IMR-90 (cell line): Measurements from ENCODE around the gene TINAGL1. TPM values are rescaled to one million over a fixed set of nuclear protein-coding genes. Genes with fewer than 3 reads are reported as not detected.

Experiments used
- ATAC-seq: fragments of 200-7000 bp; cut with Tn5 transposase; 2 replicates; pipeline ENCODE4 v1.9.1; 2020; ENCODE audit warnings: low read depth, mild to moderate bottlenecking, moderate library complexity
- BruUV-seq: library from RNA; stranded (reverse); fragments of 400-500 nt; replicated peaks from 2 replicates; lab custom pipeline; 2021; lab: Mats Ljungman, UMichigan
- CTCF ChIA-PET: fragments of 300-600 bp; formaldehyde crosslinking; extraction: SDS; loops from one replicate; lab custom pipeline; 2021; ENCODE audit warnings: antibody characterized with exemption; lab: Yijun Ruan, JAX
- POLR2A ChIA-PET: fragments of 300-600 bp; sonication (Branson Sonifier 250); formaldehyde crosslinking; loops from one replicate; lab custom pipeline; 2022; ENCODE audit warnings: antibody characterized with exemption; ENCODE audit not compliant: unreplicated experiment; lab: Charles Lee
- DNase-seq: peaks from one replicate; pipeline ENCODE4 v3.0.0; 2013
- H2AFZ ChIP-seq: replicated peaks from 2 replicates; pipeline ENCODE3; 2013; ENCODE audit warnings: low read length, mild to moderate bottlenecking; ENCODE audit not compliant: poor library complexity
- H2AK5ac ChIP-seq: 2 replicates; pipeline ENCODE4 v1.6.1; 2013; ENCODE audit warnings: low read depth, low read length, inconsistent platforms
- H2AK9ac ChIP-seq: replicated peaks from 2 replicates; pipeline ENCODE3; 2013; ENCODE audit warnings: mild to moderate bottlenecking, low read depth, low read length, moderate library complexity; ENCODE audit not compliant: poor library complexity
- H2BK120ac ChIP-seq: 2 replicates; pipeline ENCODE4 v1.6.1; 2013; ENCODE audit warnings: low read depth, low read length, inconsistent platforms
- H2BK15ac ChIP-seq: 3 replicates; pipeline ENCODE4 v1.6.1; 2013; ENCODE audit warnings: low read depth, low read length, inconsistent platforms
- H2BK20ac ChIP-seq: 2 replicates; pipeline ENCODE4 v1.6.1; 2013; ENCODE audit warnings: low read depth, mild to moderate bottlenecking, inconsistent platforms, low read length, moderate library complexity
- H2BK5ac ChIP-seq: 2 replicates; pipeline ENCODE4 v1.6.1; 2013; ENCODE audit warnings: mild to moderate bottlenecking, low read depth, low read length, inconsistent platforms; ENCODE audit not compliant: poor library complexity, severe bottlenecking
- H3K14ac ChIP-seq: replicated peaks from 2 replicates; pipeline ENCODE4 v1.6.1; 2013; ENCODE audit warnings: low read depth, low read length, inconsistent platforms
- H3K18ac ChIP-seq: 2 replicates; pipeline ENCODE4 v1.6.1; 2013; ENCODE audit warnings: low read depth, low read length, control low read depth
- H3K23ac ChIP-seq: 2 replicates; pipeline ENCODE4 v1.6.1; 2013; ENCODE audit warnings: low read depth, low read length, inconsistent platforms
- H3K27ac ChIP-seq: 2 replicates; pipeline ENCODE4 v1.5.1; 2013; ENCODE audit warnings: mild to moderate bottlenecking, control low read depth, low read length; ENCODE audit not compliant: insufficient read depth
- H3K27me3 ChIP-seq: 2 replicates; pipeline ENCODE4 v1.6.1; 2013; ENCODE audit warnings: low read length; ENCODE audit not compliant: control insufficient read depth, insufficient read depth
- H3K36me3 ChIP-seq: 2 replicates; pipeline ENCODE4 v1.6.1; 2013; ENCODE audit warnings: low read length, mixed read lengths; ENCODE audit not compliant: control insufficient read depth, insufficient read depth
- H3K4ac ChIP-seq: 2 replicates; pipeline ENCODE4 v1.6.1; 2013; ENCODE audit warnings: low read depth, low read length, inconsistent platforms
- H3K4me1 ChIP-seq: 2 replicates; pipeline ENCODE4 v1.6.1; 2013; ENCODE audit warnings: low read length, mixed read lengths; ENCODE audit not compliant: control insufficient read depth, insufficient read depth
- H3K4me2 ChIP-seq: 2 replicates; pipeline ENCODE4 v1.6.1; 2013; ENCODE audit warnings: low read depth, mild to moderate bottlenecking, control low read depth, low read length, moderate library complexity
- H3K4me3 ChIP-seq: 2 replicates; pipeline ENCODE4 v1.5.1; 2013; ENCODE audit warnings: low read depth, mild to moderate bottlenecking, control low read depth, low read length, moderate library complexity; ENCODE audit not compliant: insufficient read depth
- H3K56ac ChIP-seq: 2 replicates; pipeline ENCODE4 v1.6.1; 2013; ENCODE audit warnings: low read length, inconsistent platforms; ENCODE audit not compliant: insufficient read depth; ENCODE audit errors: extremely low read depth
- H3K79me1 ChIP-seq, 2 experiments: 2 replicates each; pipeline ENCODE4 v1.6.1; 2013; ENCODE audit warnings: low read length in 2 of 2, inconsistent platforms in 1 of 2, low read depth in 1 of 2
- H3K9ac ChIP-seq: 2 replicates; pipeline ENCODE4 v1.6.1; 2013; ENCODE audit warnings: low read depth, low read length, control low read depth
- H3K9me1 ChIP-seq: 2 replicates; pipeline ENCODE4 v1.6.1; 2013; ENCODE audit warnings: low read length, inconsistent platforms; ENCODE audit not compliant: insufficient read depth
- H3K9me3 ChIP-seq: 2 replicates; pipeline ENCODE4 v1.6.1; 2013; ENCODE audit warnings: low read length; ENCODE audit not compliant: control insufficient read depth, insufficient read depth
- H4K20me1 ChIP-seq: 2 replicates; pipeline ENCODE4 v1.6.1; 2013; ENCODE audit warnings: low read length, inconsistent platforms; ENCODE audit not compliant: insufficient read depth
- H4K5ac ChIP-seq: 2 replicates; pipeline ENCODE4 v1.6.1; 2013; ENCODE audit warnings: mild to moderate bottlenecking, low read depth, low read length, control low read depth
- H4K8ac ChIP-seq, 2 experiments: 2 replicates each; pipeline ENCODE4 v1.6.1; 2013; ENCODE audit warnings: low read depth in 2 of 2, low read length in 2 of 2, control low read depth in 1 of 2, inconsistent platforms in 1 of 2
- H4K91ac ChIP-seq: 2 replicates; pipeline ENCODE4 v1.6.1; 2013; ENCODE audit warnings: low read depth, low read length, inconsistent platforms; ENCODE audit not compliant: insufficient read depth
- BHLHE40 ChIP-seq: fragments of 150-350 bp; IDR thresholded peaks from 2 replicates; pipeline ENCODE4 v1.6.1; 2016; ENCODE audit warnings: mild to moderate bottlenecking, low read depth, low read length
- CEBPB ChIP-seq: IDR thresholded peaks from 2 replicates; pipeline ENCODE4 v1.6.1; 2012; ENCODE audit warnings: low read depth, low read length, improper control_type of control experiment
- CHD1 ChIP-seq: IDR thresholded peaks from 2 replicates; pipeline ENCODE4 v1.6.1; 2012; ENCODE audit warnings: low read depth, low read length, improper control_type of control experiment
- ELK1 ChIP-seq: fragments of 150-350 bp; IDR thresholded peaks from 2 replicates; pipeline ENCODE4 v1.6.1; 2016; ENCODE audit warnings: low read depth, mild to moderate bottlenecking, low read length, moderate library complexity, borderline replicate concordance
- FOS ChIP-seq: fragments of 150-350 bp; IDR thresholded peaks from 2 replicates; pipeline ENCODE4 v1.6.1; 2016; ENCODE audit warnings: low read depth, low read length
- MAFK ChIP-seq: IDR thresholded peaks from 2 replicates; pipeline ENCODE4 v1.6.1; 2012; ENCODE audit warnings: low read depth, low read length, improper control_type of control experiment
- MAZ ChIP-seq: IDR thresholded peaks from 2 replicates; pipeline ENCODE4 v1.6.1; 2012; ENCODE audit warnings: low read depth, mild to moderate bottlenecking, low read length, improper control_type of control experiment, moderate library complexity, borderline replicate concordance
- MXI1 ChIP-seq: IDR thresholded peaks from 2 replicates; pipeline ENCODE4 v1.6.1; 2012; ENCODE audit warnings: low read depth, mild to moderate bottlenecking, low read length, moderate library complexity, borderline replicate concordance
- NFE2L2 ChIP-seq: fragments of 150-350 bp; IDR thresholded peaks from 2 replicates; pipeline ENCODE4 v1.6.1; 2016; ENCODE audit warnings: low read depth, mild to moderate bottlenecking, low read length
- POLR2A ChIP-seq: IDR thresholded peaks from 2 replicates; pipeline ENCODE4 v1.6.1; 2012; ENCODE audit warnings: mild to moderate bottlenecking, low read depth, low read length
- RAD21 ChIP-seq: IDR thresholded peaks from 2 replicates; pipeline ENCODE4 v1.6.1; 2012; ENCODE audit warnings: low read length, improper control_type of control experiment
- RCOR1 ChIP-seq: IDR thresholded peaks from 2 replicates; pipeline ENCODE4 v1.6.1; 2012; ENCODE audit warnings: mild to moderate bottlenecking, low read length, improper control_type of control experiment; ENCODE audit not compliant: insufficient replicate concordance
- RFX5 ChIP-seq: IDR thresholded peaks from 2 replicates; pipeline ENCODE4 v1.8.0; 2012; ENCODE audit warnings: low read depth, mild to moderate bottlenecking, low read length, moderate library complexity
- USF2 ChIP-seq: fragments of 150-350 bp; IDR thresholded peaks from 2 replicates; pipeline ENCODE4 v1.6.1; 2017; ENCODE audit warnings: mild to moderate bottlenecking, antibody characterized with exemption, low read length, low read depth
- WGBS, 2 experiments: methylation state at CpG; one replicate each; pipeline versions ENCODE4 v1.1.5 to v1.1.7; 2013; ENCODE audit warnings: missing lambda C conversion rate in 2 of 2; ENCODE audit not compliant: insufficient read length in 1 of 2; ENCODE audit errors: extremely low coverage in 2 of 2; 5-methylcytosine and 5-hydroxymethylcytosine counted together
- dilution Hi-C: fragments of 300-500 bp; cut with HindIII; formaldehyde crosslinking; loops from one replicate; pipeline ENCODE4 v1.14.3; 2018; ENCODE audit warnings: low sequenced_read_pairs; ENCODE audit not compliant: unreplicated experiment
- in situ Hi-C: fragments of 300-500 bp; cut with MboI; formaldehyde crosslinking; loops from 3 replicates; pipeline ENCODE4 v1.14.3; 2019; ENCODE audit warnings: low sequenced_read_pairs, inconsistent platforms, mixed read lengths
- intact Hi-C: fragments of 100-400 bp; cut with micrococcal nuclease; formaldehyde crosslinking; loops from 2 replicates; pipeline ENCODE4 v1.10.0; 2022
- polyA plus RNA-seq, 3 experiments: library from polyadenylated mRNA; depleted of rRNA; stranded (reverse); fragments of >200 nt; gene quantifications; 2 replicates each; pipeline ENCODE4 v1.2.3, GENCODE V29; 2012; ENCODE audit warnings: low replicate concordance in 1 of 3
- total RNA-seq: library from RNA; depleted of rRNA; stranded (reverse); fragments of >200 nt; gene quantifications from 2 replicates; pipeline ENCODE4 v1.2.3, GENCODE V29; 2012

The TINAGL1 gene
- total and polyA plus RNA-seq, 2 of the 4 experiments (the other 2 are of a cell fraction): 0.54 to 1.5 TPM

GRCh38 chr1:31588751-31589515 lies 12.6 kb downstream of the TINAGL1 start:
- Histone ChIP-seq H3K27ac (no peak overlapping the region), H3K14ac (no peak overlapping the region), H2AFZ (peak overlapping the region; percentile 83), H3K23ac (no peak overlapping the region), H3K79me1 (no peaks in the 10 kb centered on the region), H3K18ac (no peak overlapping the region), H3K27me3 (peaks cover 20% of the 10 kb centered on the region), H2BK5ac (no peak overlapping the region), H2BK120ac (no peak overlapping the region), H3K4me3 (no peak overlapping the region), H3K36me3 (no peaks in the 10 kb centered on the region), H3K4me1 (peaks cover 3% of the 10 kb centered on the region; the same call in 1 of the 2 replicates), H3K9ac (no peak overlapping the region), H4K8ac (no peak overlapping the region), H3K9me3 (no peaks in the 10 kb centered on the region), H4K20me1 (no peaks in the 10 kb centered on the region), H4K91ac (no peak overlapping the region), H3K4me2 (no peak overlapping the region), H2BK20ac (no peak overlapping the region), H4K5ac (no peak overlapping the region), H2BK15ac (no peak overlapping the region), H3K4ac (no peak overlapping the region), H2AK5ac (no peak overlapping the region), H2AK9ac (peak overlapping the region; percentile 78), H3K56ac (no peak overlapping the region), H3K9me1 (no peaks in the 10 kb centered on the region)
- no peak for ATAC-seq
- ChIA-PET CTCF (no interaction called here), POLR2A (no interaction called here)
- WGBS, 2 experiments: 52% methylated on average over 23 of the region's 62 CpGs; no CpG with 5 or more reads in 1 of the 2 experiments
- in situ Hi-C loops: no loop called here
- DNase-seq: no peak
- intact Hi-C loops: no loop called here
- no peak for TF ChIP-seq POLR2A
- no peak for TF ChIP-seq MAZ
- no peak for TF ChIP-seq FOS
- no peak for TF ChIP-seq MXI1
- TF ChIP-seq ELK1: no peak
- TF ChIP-seq BHLHE40: no peak
- no peak for TF ChIP-seq RCOR1
- TF ChIP-seq CHD1: no peak
- TF ChIP-seq MAFK: no peak
- no peak for TF ChIP-seq USF2
- no peak for TF ChIP-seq CEBPB
- no peak for TF ChIP-seq RFX5
- TF ChIP-seq NFE2L2: no peak
- no peak for TF ChIP-seq RAD21
- no TSS peak for BruUV-seq
- dilution Hi-C loops: no loop called here
